Thyroid gland (tissue), 4 donors: ENCODE measurements around the gene VARS2. TPM values are rescaled to one million over a fixed set of nuclear protein-coding genes. Genes with fewer than 3 reads are reported as not detected.

Experiments used
- DNase-seq, 2 donors: peaks; one replicate each; pipeline ENCODE4 v3.0.0-alpha.2; 2019
- H3K27ac ChIP-seq, 3 donors: fragments of 200-600 bp; sonication (generic); 1 replicate in 2 of 3; 2 replicates in 1 of 3; pipeline ENCODE4 v1.5.1; 2016 to 2019; ENCODE audit warnings: mild to moderate bottlenecking in 1 of 3, moderate library complexity in 1 of 3
- H3K27me3 ChIP-seq: fragments of 200-600 bp; sonication (generic); one replicate; pipeline ENCODE4 v1.5.1; 2019
- H3K36me3 ChIP-seq, 2 donors: fragments of 200-600 bp; sonication (generic); one replicate each; pipeline ENCODE4 v1.5.1; 2016 to 2019
- H3K4me1 ChIP-seq, 2 donors: fragments of 200-600 bp; sonication (generic); one replicate each; pipeline ENCODE4 v1.5.1; 2017 to 2019
- H3K4me3 ChIP-seq, 3 donors: fragments of 200-600 bp; sonication (generic); replicated peaks in 1 of 3; 1 replicate in 2 of 3; 2 replicates in 1 of 3; pipeline ENCODE4 v1.5.1; 2016; ENCODE audit warnings: mild to moderate bottlenecking in 1 of 3
- H3K9me3 ChIP-seq: fragments of 200-600 bp; sonication (generic); one replicate; pipeline ENCODE4 v1.5.1; 2017
- CTCF ChIP-seq, 6 experiments: fragments of 200-600 bp in 3 of 6; fragments of 450-650 bp in 3 of 6; sonication (generic) in 3 of 6; IDR thresholded peaks; one replicate each; pipeline ENCODE4 v1.5.1; 2016 to 2019; ENCODE audit warnings: antibody characterized with exemption in 6 of 6, mild to moderate bottlenecking in 2 of 6, inconsistent platforms in 1 of 6, moderate library complexity in 1 of 6
- POLR2A ChIP-seq, 2 donors: fragments of 450-650 bp; IDR thresholded peaks; one replicate each; pipeline ENCODE4 v1.6.1; 2017; ENCODE audit warnings: antibody characterized with exemption in 2 of 2, mild to moderate bottlenecking in 2 of 2, moderate library complexity in 1 of 2
- WGBS, 2 donors: methylation state at CpG; one replicate each; pipeline ENCODE4 v1.1.5; 2017; 5-methylcytosine and 5-hydroxymethylcytosine counted together
- intact Hi-C: fragments of 100-400 bp; cut with DNase I; formaldehyde crosslinking; loops from one replicate; pipeline ENCODE4 v1.15.1; 2023
- total RNA-seq, 4 donors: library from RNA; depleted of rRNA; stranded (reverse); fragments of >200 nt; gene quantifications; one replicate each; pipeline ENCODE4 v1.2.3, GENCODE V29; 2016

VARS2 gene
- total RNA-seq, 4 donors from 2014 or later = 17.3 to 36.4 (median 30.6) TPM

- intact Hi-C loops = no loop called here
- no peaks in the 10 kb centered on the region for H3K36me3 ChIP-seq
- 74 to 86% methylated on average over 5 to 7 of the region's 7 CpGs for WGBS, 2 donors
- no peak within 1 kb of the TSS for H3K4me3 ChIP-seq
- peaks cover 0 to 9% of the 10 kb centered on the region in 2 donors for H3K4me1 ChIP-seq
- H3K27me3 ChIP-seq = no peaks in the 10 kb centered on the region
- TF ChIP-seq CTCF (IDR thresholded peaks at IDR 0.05) (no peak), POLR2A (IDR thresholded peaks at IDR 0.05) (no peak)
- no peak for DNase-seq
- H3K27ac ChIP-seq = no peak within 1 kb of the TSS
- H3K9me3 ChIP-seq = no peaks in the 10 kb centered on the region
These were observed 18.1 kb downstream of the VARS2 start, which contains the start of gene SFTA2 for GRCh38 chr6:30931969-30932645. TSS of gene SFTA2 (minus strand) at chr6:30932170. CDS start at chr6:30932096, 74 bp downstream.

GRCh38 chr6:30932665-30933365 lies 18.8 kb downstream of the VARS2 start:
- 83 to 88% methylated on average over 6 of the region's 6 CpGs for WGBS, 2 donors
- H3K4me3 ChIP-seq = no peak overlapping the region
- DNase-seq = no peak
- H3K27ac ChIP-seq = no peak overlapping the region
- no peaks in the 10 kb centered on the region for H3K27me3 ChIP-seq
- H3K9me3 ChIP-seq = no peaks in the 10 kb centered on the region
- H3K4me1 ChIP-seq = peaks cover 0 to 9% of the 10 kb centered on the region in 2 donors
- TF ChIP-seq POLR2A (IDR thresholded peaks at IDR 0.05) (no peak), CTCF (IDR thresholded peaks at IDR 0.05) (no peak)
- intact Hi-C loops = no loop called here
- no peaks in the 10 kb centered on the region for H3K36me3 ChIP-seq

GRCh38 chr6:30935018-30935417 lies 21.0 kb downstream of the VARS2 start:
- intact Hi-C loops = no loop called here

GRCh38 chr6:30937265-30937664 lies 23.2 kb downstream of the VARS2 start:
- intact Hi-C loops = no loop called here
- no peaks in the 10 kb centered on the region for H3K27me3 ChIP-seq
- 59 to 60% methylated on average over 5 to 6 of the region's 6 CpGs for WGBS, 2 donors
- TF ChIP-seq CTCF (IDR thresholded peaks at IDR 0.05) (no peak), POLR2A (IDR thresholded peaks at IDR 0.05) (no peak)
- H3K9me3 ChIP-seq = no peaks in the 10 kb centered on the region
- DNase-seq = peak in 1 of 2 donors; percentile 28
- no peak overlapping the region for H3K4me3 ChIP-seq
- no peaks in the 10 kb centered on the region for H3K36me3 ChIP-seq
- no peak overlapping the region for H3K27ac ChIP-seq
- peaks cover 2 to 6% of the 10 kb centered on the region in 2 donors for H3K4me1 ChIP-seq

More at GRCh38 chr6:30935018-30935417, 21.0 kb downstream of the VARS2 start:
- Histone ChIP-seq H3K4me3 (no peak overlapping the region), H3K36me3 (no peaks in the 10 kb centered on the region), H3K4me1 (peaks cover 0 to 9% of the 10 kb centered on the region in 2 donors), H3K9me3 (no peaks in the 10 kb centered on the region), H3K27me3 (no peaks in the 10 kb centered on the region), H3K27ac (no peak overlapping the region)
- DNase-seq = peak; percentile 23 to 51
- WGBS, 2 donors = 4 to 8% methylated on average over 3 of the region's 3 CpGs
- TF ChIP-seq POLR2A (IDR thresholded peaks at IDR 0.05) = no peak
- no peak for TF ChIP-seq CTCF (IDR thresholded peaks at IDR 0.05)

- Histone ChIP-seq H3K4me3 (no peak overlapping the region), H3K27ac (no peak overlapping the region), H3K9me3 (no peaks in the 10 kb centered on the region), H3K27me3 (no peaks in the 10 kb centered on the region), H3K36me3 (no peaks in the 10 kb centered on the region), H3K4me1 (peaks cover 8 to 15% of the 10 kb centered on the region in 2 donors)
- no peak for DNase-seq
- intact Hi-C loops = no loop called here
- 67 to 76% methylated on average over 4 of the region's 4 CpGs for WGBS, 2 donors
- TF ChIP-seq POLR2A (IDR thresholded peaks at IDR 0.05) (no peak), CTCF (IDR thresholded peaks at IDR 0.05) (no peak)
These were observed 24.7 kb downstream of the VARS2 start for GRCh38 chr6:30938730-30939129.
